AG10803 (cell line): ENCODE data around the gene GEMIN7.

Experiments used
- DNase-seq: peaks from one replicate; pipeline ENCODE4 v3.0.0; 2010; ENCODE audit warnings: low read depth
- H3K4me3 ChIP-seq: 2 replicates; pipeline ENCODE4 v1.5.1; 2011; ENCODE audit warnings: mild to moderate bottlenecking, low read length, control low read depth
- CTCF ChIP-seq: conservative IDR thresholded peaks from 2 replicates; pipeline ENCODE4 v1.5.1; 2011; ENCODE audit warnings: mild to moderate bottlenecking, low read length, control low read depth, inconsistent platforms

GEMIN7 gene

DNA sequence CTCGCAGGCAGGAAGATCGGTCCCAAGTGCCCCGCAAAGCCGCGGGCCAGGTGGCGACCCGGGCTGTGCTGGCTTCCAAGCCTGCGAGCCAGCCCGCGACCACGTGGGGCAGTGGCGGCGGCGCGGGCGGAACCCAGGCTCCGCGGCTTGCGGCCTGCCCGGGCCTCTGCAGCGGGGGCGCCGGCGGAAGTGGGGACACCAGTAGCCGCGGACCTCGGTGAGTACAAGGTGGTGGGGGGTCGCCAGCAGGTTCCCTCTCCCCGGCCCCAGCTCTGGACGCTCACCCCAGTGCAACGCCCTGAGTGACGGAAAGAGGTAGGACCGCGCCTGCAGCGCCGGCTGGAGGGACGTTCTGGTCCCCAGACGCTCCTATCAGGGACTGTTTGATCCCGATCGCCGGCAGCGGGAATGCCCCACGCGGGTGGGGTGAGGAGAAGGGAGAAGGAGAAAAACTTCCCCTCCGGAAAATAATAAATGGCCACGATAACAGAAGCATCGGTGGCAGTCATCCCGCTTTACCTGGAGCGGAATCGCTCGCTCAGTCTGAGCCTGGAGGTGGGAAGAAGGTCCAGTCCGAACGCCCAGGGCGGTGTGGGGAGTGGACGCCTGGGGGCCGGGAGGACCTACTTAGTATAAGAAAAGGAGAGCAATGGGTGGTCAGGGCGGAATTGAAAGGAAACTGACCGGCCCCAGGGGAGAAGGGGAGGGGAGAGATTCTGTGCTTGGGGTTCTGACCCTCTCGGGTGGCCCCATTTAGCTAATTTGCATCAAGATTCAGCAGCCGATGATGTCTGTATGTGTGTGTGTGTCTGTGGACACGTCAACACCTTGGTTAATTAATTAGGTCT lies at the start of gene GEMIN7:
Gene GEMIN7 (plus strand): TSS at position 198 of the 848 bp plus-strand sequence. CDS start 10,855 bp downstream, outside the sequence.
- no peak for TF ChIP-seq CTCF
- DNase-seq = peak; percentile 67
- peak within 1 kb of the TSS; percentile 97 for H3K4me3 ChIP-seq

DNA sequence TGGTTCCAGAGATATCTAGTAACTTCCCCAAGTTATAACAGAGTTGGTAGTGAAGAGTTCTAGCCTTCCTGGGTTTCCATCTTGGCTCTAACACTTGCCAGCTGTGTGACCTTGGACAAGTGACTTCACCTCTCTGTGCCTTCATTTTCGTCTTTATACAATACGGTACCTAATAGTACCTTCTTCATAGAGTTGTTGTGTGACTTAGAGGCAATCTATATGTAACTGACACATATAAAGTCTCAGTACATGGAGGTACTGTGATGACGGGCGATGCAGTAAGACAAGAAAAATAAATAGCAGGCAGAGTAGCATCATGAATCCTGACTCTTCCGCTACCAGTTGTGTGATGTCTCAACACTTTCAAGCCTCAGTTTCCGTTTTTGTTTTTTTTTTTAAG lies 48.2 kb upstream of the GEMIN7 start:
- DNase-seq = no peak
- TF ChIP-seq CTCF = no peak
- no peak overlapping the region for H3K4me3 ChIP-seq

GRCh38 chr19:45032421-45032820 lies 46.6 kb upstream of the GEMIN7 start:
- no peak for DNase-seq
- H3K4me3 ChIP-seq = no peak overlapping the region
- TF ChIP-seq CTCF = no peak

- no peak for TF ChIP-seq CTCF
- H3K4me3 ChIP-seq = no peak overlapping the region
- DNase-seq = no peak
These were observed 43.3 kb upstream of the GEMIN7 start for GRCh38 chr19:45035755-45036154.

- no peak for TF ChIP-seq CTCF
- H3K4me3 ChIP-seq = no peak overlapping the region
These were observed 41.5 kb upstream of the GEMIN7 start for GRCh38 chr19:45037393-45038169.

GRCh38 chr19:45038931-45039893 lies 39.8 kb upstream of the GEMIN7 start, which contains the start of gene CLASRP:
TSS of gene CLASRP (plus strand) at chr19:45039045. CDS start at chr19:45040213, 1,168 bp downstream.
- peak within 1 kb of the TSS; percentile 98 for H3K4me3 ChIP-seq
- DNase-seq = peak; percentile 87
- TF ChIP-seq CTCF = no peak

More at GRCh38 chr19:45037393-45038169, 41.5 kb upstream of the GEMIN7 start:
- DNase-seq = no peak
